ENCODE data around the gene CARS1.

The CARS1 gene

DNA sequence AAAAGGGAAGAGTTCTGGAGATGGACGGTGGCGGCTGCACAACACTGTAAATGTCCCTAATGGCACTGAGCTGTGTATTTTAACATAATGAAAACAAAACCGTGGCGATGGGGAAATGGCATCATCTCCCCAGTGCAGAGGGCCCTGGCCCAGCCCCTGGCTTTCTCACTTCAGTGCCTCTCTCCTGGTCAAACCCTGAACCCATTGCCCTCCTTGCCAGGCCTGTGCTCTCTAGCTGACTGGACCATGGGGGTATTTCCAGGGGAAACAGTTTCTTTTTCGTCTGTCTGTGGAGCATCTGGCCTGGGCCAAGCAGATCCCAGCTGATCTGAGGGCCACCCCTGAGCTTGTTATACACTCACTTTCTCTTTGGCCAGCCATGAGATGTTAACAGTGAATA, 47.7 kb downstream of the CARS1 start:
- H3K9ac ChIP-seq (ENCODE audit: low read length), result no peak overlapping the region
- H3K79me2 ChIP-seq (ENCODE audit: low read length), result no peaks in the 10 kb centered on the region
- H3K9me3 ChIP-seq (replicated peaks; ENCODE audit: insufficient read depth, low read length), result no peaks in the 10 kb centered on the region
- no peak overlapping the region for H3K4me3 ChIP-seq (ENCODE audit: low read length)
- no peak overlapping the region for H3K4me2 ChIP-seq (ENCODE audit: low read depth, low read length)
- 0 out of 2 replicates have a peak, but pooled peaks cover 3% of the 10 kb centered on the region for H3F3A ChIP-seq (ENCODE audit: insufficient read depth, low read length)
- no peak for DNase-seq
- TF ChIP-seq CTCF (IDR thresholded peaks at IDR 0.05; ENCODE audit: low read length) (no peak), EZH2 (optimal IDR thresholded peaks at IDR 0.05; ENCODE audit: low read depth, low read length) (no peak), EZH2phosphoT487 (IDR thresholded peaks at IDR 0.05; ENCODE audit: low read length) (no peak)
- H2AFZ ChIP-seq (ENCODE audit: low read length), result no peak overlapping the region
- no peaks in the 10 kb centered on the region for H3K9me2 ChIP-seq (replicated peaks; ENCODE audit: insufficient read depth, low read length)
- no peaks in the 10 kb centered on the region for H4K20me1 ChIP-seq (ENCODE audit: insufficient read depth, low read length)
- no peaks in the 10 kb centered on the region for H3K27me3 ChIP-seq (replicated peaks; ENCODE audit: insufficient read depth, low read length)
- H3K27ac ChIP-seq (ENCODE audit: low read length), result peak overlapping the region; percentile 34; the same call in 1 of the 2 replicates
- peaks cover 12% of the 10 kb centered on the region for H3K4me1 ChIP-seq (ENCODE audit: low read length)
- no peaks in the 10 kb centered on the region for H3K36me3 ChIP-seq (replicated peaks; ENCODE audit: insufficient read depth, low read length)

GRCh38 chr11:3008746-3009336, 48.4 kb downstream of the CARS1 start:
- Histone ChIP-seq H3K79me2 (ENCODE audit: low read length) (no peaks in the 10 kb centered on the region), H3K4me1 (ENCODE audit: low read length) (peaks cover 12% of the 10 kb centered on the region), H3K9me2 (replicated peaks; ENCODE audit: insufficient read depth, low read length) (no peaks in the 10 kb centered on the region), H3F3A (ENCODE audit: insufficient read depth, low read length) (0 out of 2 replicates have a peak, but pooled peaks cover 3% of the 10 kb centered on the region), H3K4me2 (ENCODE audit: low read depth, low read length) (no peak overlapping the region), H3K36me3 (replicated peaks; ENCODE audit: insufficient read depth, low read length) (no peaks in the 10 kb centered on the region; the same call in 1 of the 2 replicates), H3K4me3 (ENCODE audit: low read length) (no peak overlapping the region), H3K9me3 (replicated peaks; ENCODE audit: insufficient read depth, low read length) (no peaks in the 10 kb centered on the region), H3K27ac (ENCODE audit: low read length) (no peak overlapping the region), H3K27me3 (replicated peaks; ENCODE audit: insufficient read depth, low read length) (no peaks in the 10 kb centered on the region), H2AFZ (ENCODE audit: low read length) (no peak overlapping the region), H3K9ac (ENCODE audit: low read length) (no peak overlapping the region), H4K20me1 (ENCODE audit: insufficient read depth, low read length) (no peaks in the 10 kb centered on the region)
- no peak for TF ChIP-seq EZH2 (optimal IDR thresholded peaks at IDR 0.05; ENCODE audit: low read depth, low read length)
- no peak for TF ChIP-seq CTCF (IDR thresholded peaks at IDR 0.05; ENCODE audit: low read length)
- TF ChIP-seq EZH2phosphoT487 (IDR thresholded peaks at IDR 0.05; ENCODE audit: low read length), result no peak
- DNase-seq, result no peak

DNA sequence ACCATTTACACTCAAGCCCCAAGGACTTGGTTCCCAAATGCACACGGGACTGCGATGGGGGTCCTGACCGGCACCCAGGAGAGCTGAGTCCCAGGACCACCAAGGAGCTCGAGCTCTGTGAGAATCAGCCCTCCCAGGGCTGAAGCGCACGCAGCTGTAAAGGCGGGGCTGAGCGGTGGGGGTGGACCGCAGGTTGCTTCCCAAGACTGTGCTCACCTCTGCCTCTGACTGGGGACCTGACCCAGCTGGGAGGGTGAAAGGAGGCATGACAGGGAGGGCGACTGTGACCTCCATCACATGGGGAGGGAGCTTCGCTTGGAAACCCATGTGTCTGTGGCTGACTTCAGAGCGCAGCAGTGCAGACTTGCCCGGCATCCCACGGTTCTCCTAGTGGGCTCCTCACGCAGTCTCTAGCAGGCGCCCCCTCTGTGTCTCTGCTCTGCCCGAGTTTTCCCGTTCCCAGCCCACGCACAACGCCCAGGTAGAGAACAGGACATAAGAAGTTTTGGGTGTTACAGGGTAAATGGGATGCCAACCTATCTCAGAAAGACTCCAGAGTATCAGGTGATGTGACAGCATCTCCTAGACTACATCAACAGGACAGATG, 49.7 kb downstream of the CARS1 start:
- H3K79me2 ChIP-seq (ENCODE audit: low read length), result no peaks in the 10 kb centered on the region
- H3K4me1 ChIP-seq (ENCODE audit: low read length), result peaks cover 12% of the 10 kb centered on the region
- H4K20me1 ChIP-seq (ENCODE audit: insufficient read depth, low read length), result no peaks in the 10 kb centered on the region
- no peaks in the 10 kb centered on the region for H3K27me3 ChIP-seq (replicated peaks; ENCODE audit: insufficient read depth, low read length)
- H3K4me3 ChIP-seq (ENCODE audit: low read length), result no peak overlapping the region
- 0 out of 2 replicates have a peak, but pooled peaks cover 3% of the 10 kb centered on the region for H3F3A ChIP-seq (ENCODE audit: insufficient read depth, low read length)
- H3K9me2 ChIP-seq (replicated peaks; ENCODE audit: insufficient read depth, low read length), result no peaks in the 10 kb centered on the region
- H3K4me2 ChIP-seq (ENCODE audit: low read depth, low read length), result no peak overlapping the region
- H3K9me3 ChIP-seq (replicated peaks; ENCODE audit: insufficient read depth, low read length), result no peaks in the 10 kb centered on the region
- no peaks in the 10 kb centered on the region; the same call in 1 of the 2 replicates for H3K36me3 ChIP-seq (replicated peaks; ENCODE audit: insufficient read depth, low read length)
- no peak overlapping the region for H3K9ac ChIP-seq (ENCODE audit: low read length)
- H3K27ac ChIP-seq (ENCODE audit: low read length), result no peak overlapping the region
- DNase-seq, result no peak
- H2AFZ ChIP-seq (ENCODE audit: low read length), result no peak overlapping the region
- TF ChIP-seq EZH2 (optimal IDR thresholded peaks at IDR 0.05; ENCODE audit: low read depth, low read length), result no peak
- TF ChIP-seq CTCF (IDR thresholded peaks at IDR 0.05; ENCODE audit: low read length), result no peak
- TF ChIP-seq EZH2phosphoT487 (IDR thresholded peaks at IDR 0.05; ENCODE audit: low read length), result no peak
